B cell (primary cell): Measurements from ENCODE around the gene MYO9B. TPM values are rescaled to one million over a fixed set of nuclear protein-coding genes. Genes with fewer than 3 reads are reported as not detected.

Source experiments
- ATAC-seq: fragments of 200-7000 bp; cut with Tn5 transposase; one replicate; pipeline ENCODE4 v1.10.0; 2021; ENCODE audit warnings: low read depth, mild to moderate bottlenecking, moderate number of reproducible peaks, moderate library complexity
- CTCF ChIA-PET: fragments of 350-600 bp; sonication (Branson Sonifier 250); formaldehyde crosslinking; loops from one replicate; lab custom pipeline; 2021; ENCODE audit warnings: antibody characterized with exemption, inconsistent platforms; lab: Charles Lee
- POLR2A ChIA-PET: fragments of 350-600 bp; sonication (Branson Sonifier 250); formaldehyde crosslinking; loops from one replicate; lab custom pipeline; 2021; ENCODE audit warnings: antibody characterized with exemption; lab: Charles Lee
- DNase-seq: peaks from one replicate; pipeline ENCODE4 v3.0.0; 2013
- H2AFZ ChIP-seq: 2 replicates; pipeline ENCODE4 v1.6.1; 2012; ENCODE audit warnings: mild to moderate bottlenecking, low read depth, low read length; ENCODE audit not compliant: insufficient read depth, poor library complexity, severe bottlenecking
- H3K27ac ChIP-seq, 2 donors: 1 replicate in 1 of 2; 2 replicates in 1 of 2; pipeline ENCODE4 v1.5.1; 2012 to 2013; ENCODE audit warnings: low read length in 2 of 2, mild to moderate bottlenecking in 2 of 2, moderate library complexity in 1 of 2
- H3K27me3 ChIP-seq, 4 experiments: fragments of 200-600 bp in 1 of 4; sonication (generic) in 1 of 4; replicated peaks in 1 of 4; 1 replicate in 2 of 4; 2 replicates in 2 of 4; pipeline versions ENCODE4 v1.6.1 to v1.7.0; 2013 to 2016; ENCODE audit warnings: low read length in 3 of 4, mild to moderate bottlenecking in 2 of 4, mixed read lengths in 1 of 4, moderate library complexity in 1 of 4; ENCODE audit not compliant: insufficient read depth in 4 of 4, control insufficient read depth in 3 of 4; ENCODE audit errors: control extremely low read depth in 1 of 4
- H3K36me3 ChIP-seq, 2 experiments: replicated peaks in 1 of 2; 1 replicate in 1 of 2; 2 replicates in 1 of 2; pipeline versions ENCODE4 v1.6.1 to v1.7.1; 2013; ENCODE audit warnings: low read length in 1 of 2; ENCODE audit not compliant: insufficient read depth in 2 of 2, control insufficient read depth in 1 of 2; ENCODE audit errors: control extremely low read depth in 1 of 2, extremely low read depth in 1 of 2
- H3K4me1 ChIP-seq, 2 donors: fragments of 200-600 bp in 1 of 2; sonication (generic) in 1 of 2; 1 replicate in 1 of 2; 2 replicates in 1 of 2; pipeline versions ENCODE4 v1.5.1 to v1.6.1; 2013 to 2017; ENCODE audit warnings: low read length in 2 of 2; ENCODE audit not compliant: control insufficient read depth in 2 of 2, insufficient read depth in 2 of 2
- H3K4me2 ChIP-seq: replicated peaks from 2 replicates; pipeline ENCODE3; 2012; ENCODE audit warnings: mild to moderate bottlenecking, low read depth, low read length; ENCODE audit not compliant: poor library complexity, severe bottlenecking
- H3K4me3 ChIP-seq, 5 experiments: fragments of 200-600 bp in 1 of 5; sonication (generic) in 1 of 5; 1 replicate in 3 of 5; 2 replicates in 2 of 5; pipeline versions ENCODE4 v1.5.1 to v1.7.0; 2011 to 2016; ENCODE audit warnings: low read length in 4 of 5, mild to moderate bottlenecking in 4 of 5, low read depth in 2 of 5, control low read depth in 1 of 5, moderate library complexity in 1 of 5; ENCODE audit not compliant: insufficient read depth in 1 of 5; ENCODE audit errors: control extremely low read depth in 1 of 5, extremely low read depth in 1 of 5
- H3K79me2 ChIP-seq: fragments of 200-600 bp; sonication (generic); one replicate; pipeline ENCODE4 v1.6.0; 2016; ENCODE audit warnings: low read length; ENCODE audit not compliant: control insufficient read depth, insufficient read depth
- H3K9ac ChIP-seq: fragments of 200-600 bp; sonication (generic); 2 replicates; pipeline ENCODE4 v1.6.1; 2017; ENCODE audit warnings: mild to moderate bottlenecking, low read length, moderate library complexity
- H3K9me3 ChIP-seq, 3 donors: one replicate each; pipeline versions ENCODE4 v1.6.1 to v1.7.1; 2013; ENCODE audit warnings: low read length in 2 of 3; ENCODE audit not compliant: control insufficient read depth in 2 of 3, insufficient read depth in 1 of 3; ENCODE audit errors: control extremely low read depth in 1 of 3
- H4K20me1 ChIP-seq: 2 replicates; pipeline ENCODE4 v1.6.0; 2012; ENCODE audit warnings: mild to moderate bottlenecking, low read length; ENCODE audit not compliant: insufficient read depth, control insufficient read depth, poor library complexity, severe bottlenecking
- H3K27ac Mint-ChIP-seq: one replicate; pipeline ENCODE4 v1.8.0; 2021; ENCODE audit warnings: mixed read lengths
- H3K27me3 Mint-ChIP-seq: one replicate; pipeline ENCODE4 v1.8.0; 2021; ENCODE audit warnings: mixed read lengths
- H3K4me1 Mint-ChIP-seq: one replicate; pipeline ENCODE4 v1.8.0; 2021; ENCODE audit warnings: mixed read lengths
- H3K4me3 Mint-ChIP-seq: one replicate; pipeline ENCODE4 v1.8.0; 2021; ENCODE audit warnings: mixed read lengths
- H3K9me3 Mint-ChIP-seq: one replicate; pipeline ENCODE4 v1.8.0; 2022; ENCODE audit warnings: mixed read lengths; ENCODE audit not compliant: insufficient read depth
- CTCF ChIP-seq: fragments of 200-600 bp; IDR thresholded peaks from one replicate; pipeline ENCODE4 v1.8.0; 2022; ENCODE audit warnings: antibody characterized with exemption, mild to moderate bottlenecking
- EZH2 ChIP-seq: IDR thresholded peaks from 2 replicates; pipeline ENCODE4 v1.6.1; 2012; ENCODE audit warnings: borderline replicate concordance, low read depth, mild to moderate bottlenecking, moderate library complexity, low read length; ENCODE audit not compliant: insufficient read depth, poor library complexity, severe bottlenecking
- WGBS: methylation state at CpG from one replicate; pipeline ENCODE4 v1.1.5; 2013; ENCODE audit warnings: missing lambda C conversion rate; ENCODE audit not compliant: insufficient coverage; 5-methylcytosine and 5-hydroxymethylcytosine counted together
- intact Hi-C: fragments of 100-400 bp; cut with micrococcal nuclease; formaldehyde crosslinking; loops from one replicate; pipeline ENCODE4 v1.10.0; 2022
- polyA plus RNA-seq: library from polyadenylated mRNA; depleted of rRNA; stranded (reverse); fragments of >200 nt; gene quantifications from 2 replicates; pipeline ENCODE4 v1.2.3, GENCODE V29; 2012
- total RNA-seq, 2 donors: library from RNA; stranded (reverse); fragments of 120-200 nt in 1 of 2; gene quantifications; 1 replicate in 1 of 2; 2 replicates in 1 of 2; pipeline versions ENCODE4 v1.2.3 to v1.2.4, GENCODE V29; 2013 to 2022

Gene MYO9B
- total and polyA plus RNA-seq, 2 donors (not counting 1 experiment from before 2014, with no cell fraction given): 256 to 273 TPM

GRCh38 chr19:17075864-17076542, 426 bp downstream of the MYO9B start:
- ATAC-seq: no peak
- Histone ChIP-seq H3K9me3 (no peaks in the 10 kb centered on the region), H3K27me3 (no peaks in the 10 kb centered on the region), H4K20me1 (peaks cover 53% of the 10 kb centered on the region), H3K27ac (peak overlapping the region; percentile 58 to 88), H3K4me1 (peaks cover 46 to 73% of the 10 kb centered on the region in 2 donors), H3K4me3 (peak overlapping the region; percentile 62 to 88 (median 78)), H3K9ac (peak overlapping the region; percentile 91), H3K4me2 (peak overlapping the region; percentile 92), H3K36me3 (peaks cover 0 to 11% of the 10 kb centered on the region in 2 experiments), H3K79me2 (peaks cover 92% of the 10 kb centered on the region), H2AFZ (peak overlapping the region; percentile 71)
- H3K27ac Mint-ChIP-seq: peak overlapping the region; percentile 99
- TF ChIP-seq EZH2 (no peak), CTCF (no peak)
- no peak for DNase-seq
- WGBS: under 1% methylated on average over 40 of the region's 43 CpGs
- ChIA-PET POLR2A (interaction anchor here (0.5 to 1.7 kb wide), 8 partner anchors 33 to 205 kb away, joined by 3 to 9 read pairs (median 4); partner anchors contain the start of genes ANKLE1, NR2F6 and USE1), CTCF (interaction anchor here (0.5 to 3.5 kb wide), 11 partner anchors 10 to 1213 kb away, joined by 3 to 24 read pairs (median 4); no protein-coding TSS in a partner anchor)
- H3K9me3 Mint-ChIP-seq: no peaks in the 10 kb centered on the region
- H3K4me1 Mint-ChIP-seq: peaks cover 68% of the 10 kb centered on the region
- peak overlapping the region; percentile 98 for H3K4me3 Mint-ChIP-seq
- H3K27me3 Mint-ChIP-seq: no peaks in the 10 kb centered on the region
- intact Hi-C loops: loop anchor here (1.0 to 5.0 kb wide), 9 partner anchors 14 to 1496 kb away; partner anchors contain the start of genes BABAM1, MRPL34, OCEL1 and UBA52
